HG02623 (cell line): Measurements from ENCODE around the gene CRIP3.

Source experiments
- ATAC-seq: cut with Tn5 transposase; IDR thresholded peaks from one replicate; pipeline ENCODE4 v1.9.1; 2021; ENCODE audit warnings: moderate library complexity; ENCODE audit not compliant: unreplicated experiment

The CRIP3 gene

DNA sequence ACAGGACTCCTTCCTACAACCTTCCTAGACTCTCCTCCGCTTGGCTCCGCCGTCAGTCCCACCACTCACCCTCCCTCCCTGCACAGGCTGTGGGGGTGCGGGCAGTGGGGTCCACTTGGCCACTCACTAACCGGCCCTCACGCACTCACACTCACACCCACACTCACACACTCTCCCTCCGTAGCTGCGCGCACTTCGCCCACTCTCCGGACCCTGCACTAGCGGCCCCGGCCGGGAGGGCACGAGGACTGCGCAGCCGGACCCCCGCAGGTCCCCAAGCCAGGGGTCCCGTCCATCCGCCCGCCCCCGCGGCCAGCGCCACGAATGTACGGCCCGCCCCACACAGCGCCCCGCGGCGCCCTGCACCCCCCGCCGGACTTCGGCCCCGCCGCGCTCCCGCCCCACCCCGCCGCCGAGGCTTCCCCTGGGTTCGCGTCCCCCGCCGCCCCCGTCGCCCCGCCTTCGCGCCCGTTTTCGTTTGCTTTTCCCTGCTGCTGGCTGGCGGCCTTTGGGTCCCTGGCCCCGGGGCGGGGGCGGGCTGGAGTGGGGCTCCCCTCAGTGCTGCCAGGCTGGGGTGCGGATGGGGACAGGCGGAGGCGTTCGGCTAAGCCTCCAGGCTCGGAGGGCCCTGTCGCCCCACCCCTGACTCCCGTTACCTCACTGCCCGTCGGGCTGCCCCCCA is 33.6 kb downstream of the CRIP3 start:
- no peak for ATAC-seq

DNA sequence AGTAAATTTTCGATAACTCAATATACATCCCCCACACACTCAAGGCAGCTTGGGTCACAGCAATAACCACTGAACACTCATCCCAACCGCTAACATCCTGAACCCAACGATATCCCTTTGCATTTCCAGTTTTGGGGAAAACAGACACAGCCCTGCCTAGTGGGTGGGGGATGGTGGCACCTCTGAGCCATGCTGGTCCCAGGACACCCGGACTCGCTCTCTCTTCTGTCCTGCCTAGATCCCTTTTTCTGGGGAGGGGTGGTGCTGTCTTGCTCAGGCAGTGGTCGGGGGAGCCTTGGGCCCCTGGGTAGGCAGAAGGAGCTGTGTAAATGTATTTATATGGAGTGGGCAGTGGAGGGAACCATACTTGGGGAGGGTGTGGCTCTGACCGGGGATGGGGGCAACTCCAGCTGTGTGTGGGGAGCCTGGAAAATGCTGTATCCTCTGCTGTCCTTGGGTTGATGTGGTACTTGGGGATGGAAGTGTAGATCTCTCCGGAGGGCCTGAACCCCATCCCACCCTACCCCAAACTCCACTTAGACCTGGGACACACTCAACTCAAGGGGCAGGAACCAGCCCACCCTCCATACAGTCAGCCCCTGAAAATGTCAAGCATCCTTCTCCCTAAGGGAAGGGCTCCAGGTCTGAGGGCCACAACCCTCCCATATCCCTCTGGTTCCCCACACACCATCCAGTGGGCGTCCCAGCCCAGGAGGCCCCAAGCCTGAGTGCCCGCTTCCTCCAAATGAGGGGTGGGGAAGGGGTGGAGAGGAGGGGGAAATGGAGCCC is 34.3 kb downstream of the CRIP3 start:
- ATAC-seq: no peak

DNA sequence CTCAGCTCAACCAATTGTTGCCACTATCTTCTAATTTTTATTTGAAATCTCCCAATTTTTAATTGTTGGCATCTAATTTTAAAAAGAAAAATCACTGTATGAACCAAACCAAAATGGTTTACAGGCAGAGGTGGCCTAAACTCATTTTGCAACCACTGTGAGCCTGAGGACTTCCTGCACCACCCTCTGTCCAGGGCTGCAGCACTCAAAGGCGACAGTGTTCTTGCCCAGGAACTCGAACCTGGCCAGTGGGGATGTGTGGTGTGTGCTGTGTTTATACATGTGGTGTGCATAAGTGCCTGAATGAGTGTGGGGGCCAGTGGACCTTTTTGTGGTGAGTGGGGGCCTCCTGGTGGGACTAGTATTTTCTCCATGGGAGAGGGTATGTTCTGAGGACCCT is 34.9 kb downstream of the CRIP3 start:
- no peak for ATAC-seq

DNA sequence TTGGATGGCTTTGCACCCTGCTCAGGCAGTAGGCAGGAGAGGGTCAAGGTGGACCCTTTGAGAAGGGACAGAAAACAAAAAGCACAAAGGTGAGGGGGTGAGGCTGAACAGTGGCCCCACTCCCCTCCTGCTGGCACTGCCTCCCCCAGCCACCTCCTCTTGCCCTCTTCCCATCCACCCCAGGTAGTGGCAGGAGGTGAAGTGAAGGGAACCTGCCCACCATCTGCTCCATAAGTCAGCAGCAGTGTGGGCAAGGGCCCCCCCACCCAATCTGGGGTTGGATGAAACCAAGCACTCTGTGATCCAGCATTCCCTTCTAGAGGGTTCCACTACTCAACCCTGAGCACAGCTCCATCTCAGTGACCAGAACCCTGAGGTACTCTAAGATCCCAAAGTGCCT is 36.7 kb downstream of the CRIP3 start:
- ATAC-seq: no peak

DNA sequence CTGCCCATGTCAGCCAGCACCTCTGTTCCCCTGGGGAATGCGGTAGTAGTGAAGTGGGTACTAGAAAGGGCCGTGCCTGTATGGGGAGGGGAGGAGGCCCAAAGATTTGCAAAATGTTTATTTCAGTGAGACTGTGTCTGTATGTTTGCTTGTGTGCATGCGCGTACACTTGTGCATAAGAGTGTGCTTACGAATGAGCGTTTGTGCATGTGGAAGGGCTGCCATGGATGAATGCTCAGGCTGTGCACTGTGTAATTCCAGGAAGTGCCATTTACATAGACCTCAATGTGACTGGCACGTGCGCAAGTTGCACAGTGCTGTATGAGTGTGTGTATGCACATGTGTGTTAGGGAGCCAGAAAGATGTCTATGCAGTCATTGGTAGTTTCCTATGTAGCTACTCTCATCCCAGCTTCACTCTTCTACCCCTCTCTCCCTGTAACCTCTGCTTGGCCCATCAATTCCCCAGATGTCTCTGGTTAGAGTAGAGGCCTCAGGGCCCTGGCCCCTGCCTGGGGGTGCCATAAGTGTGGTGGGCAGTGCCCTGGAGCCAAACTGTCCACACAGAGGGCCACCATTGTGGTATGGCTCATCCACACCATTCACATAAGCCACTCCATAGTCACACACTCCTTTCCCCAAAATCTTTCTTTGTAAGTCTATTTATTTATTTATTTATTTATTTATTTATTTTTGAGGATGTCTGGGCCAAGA is 37.4 kb downstream of the CRIP3 start:
- ATAC-seq: no peak

DNA sequence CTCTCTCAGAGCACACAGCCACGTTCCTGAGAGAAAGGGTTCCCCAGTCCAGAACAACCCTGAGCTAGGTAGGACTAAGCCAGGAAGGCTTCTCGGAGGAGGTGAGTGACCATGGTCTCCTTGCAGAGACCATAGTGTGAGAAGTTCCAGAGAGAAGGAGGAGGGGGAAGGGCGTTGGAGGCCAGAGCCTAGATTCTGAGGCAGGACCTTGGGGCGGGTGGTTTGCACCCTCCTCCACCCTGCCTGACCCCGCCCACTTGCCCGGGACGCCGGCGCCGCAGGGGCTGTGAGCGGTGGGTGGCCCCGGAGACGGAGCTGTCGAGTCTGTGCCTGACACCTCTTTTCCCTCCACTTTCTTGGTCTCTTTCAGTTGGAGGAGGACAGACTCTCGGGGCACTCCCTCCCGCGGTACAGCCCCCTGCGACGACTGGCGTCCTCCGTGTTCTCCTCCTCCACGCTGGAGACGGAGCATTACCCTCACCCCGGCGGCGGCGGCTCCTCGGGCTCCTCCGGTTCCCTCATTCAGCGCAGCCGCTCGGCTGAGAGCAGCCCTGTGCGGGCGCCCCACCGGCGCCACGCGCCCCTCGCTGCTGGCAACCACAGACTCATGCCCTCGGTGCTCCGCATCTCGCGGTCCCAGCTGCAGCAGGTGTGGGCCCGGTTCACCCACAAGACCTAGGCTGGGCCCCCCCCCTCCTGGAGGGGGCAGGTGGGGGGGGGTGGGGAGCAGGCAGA is 39.2 kb downstream of the CRIP3 start:
- ATAC-seq: no peak

DNA sequence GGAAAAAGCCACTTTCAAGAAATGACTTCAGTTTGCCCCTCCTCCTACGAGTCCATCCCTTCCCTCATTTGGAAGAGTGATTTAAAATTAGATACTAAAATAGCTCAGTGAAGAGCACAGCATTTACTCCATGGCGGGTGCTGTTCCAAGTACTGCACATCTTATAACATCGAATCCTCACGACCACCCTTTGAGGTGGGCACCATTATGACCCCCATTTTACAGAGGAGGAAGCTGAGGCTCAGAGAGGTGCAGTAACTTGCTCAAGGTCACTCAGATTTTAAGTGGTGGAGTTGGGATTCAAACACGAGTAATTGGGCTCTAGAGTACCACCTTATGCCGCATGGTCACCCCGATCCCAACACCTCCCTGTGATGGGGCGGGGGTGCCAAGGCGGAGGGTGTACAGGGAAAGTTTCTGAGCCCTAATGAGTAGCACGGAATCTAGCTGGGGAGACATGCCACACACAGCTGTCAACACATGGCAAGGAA is 39.8 kb downstream of the CRIP3 start:
- ATAC-seq: no peak

DNA sequence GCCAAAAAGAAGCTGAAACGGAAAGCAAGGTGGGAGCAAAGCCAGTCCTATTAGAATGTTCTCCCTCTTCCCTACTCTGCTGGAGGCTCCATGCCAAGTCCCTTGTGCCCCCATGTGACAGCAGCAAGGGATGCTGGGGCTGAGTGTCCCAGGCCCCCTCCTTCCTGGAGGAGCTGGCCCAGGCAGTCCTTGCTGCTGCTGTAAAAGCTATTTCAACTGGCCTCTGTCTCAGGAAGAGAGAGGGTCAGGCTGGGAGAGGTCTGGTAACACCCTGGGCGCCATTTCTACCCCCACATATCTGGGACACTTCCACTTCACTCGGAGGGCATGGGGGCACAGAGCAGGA is 40.3 kb downstream of the CRIP3 start:
- ATAC-seq: no peak

DNA sequence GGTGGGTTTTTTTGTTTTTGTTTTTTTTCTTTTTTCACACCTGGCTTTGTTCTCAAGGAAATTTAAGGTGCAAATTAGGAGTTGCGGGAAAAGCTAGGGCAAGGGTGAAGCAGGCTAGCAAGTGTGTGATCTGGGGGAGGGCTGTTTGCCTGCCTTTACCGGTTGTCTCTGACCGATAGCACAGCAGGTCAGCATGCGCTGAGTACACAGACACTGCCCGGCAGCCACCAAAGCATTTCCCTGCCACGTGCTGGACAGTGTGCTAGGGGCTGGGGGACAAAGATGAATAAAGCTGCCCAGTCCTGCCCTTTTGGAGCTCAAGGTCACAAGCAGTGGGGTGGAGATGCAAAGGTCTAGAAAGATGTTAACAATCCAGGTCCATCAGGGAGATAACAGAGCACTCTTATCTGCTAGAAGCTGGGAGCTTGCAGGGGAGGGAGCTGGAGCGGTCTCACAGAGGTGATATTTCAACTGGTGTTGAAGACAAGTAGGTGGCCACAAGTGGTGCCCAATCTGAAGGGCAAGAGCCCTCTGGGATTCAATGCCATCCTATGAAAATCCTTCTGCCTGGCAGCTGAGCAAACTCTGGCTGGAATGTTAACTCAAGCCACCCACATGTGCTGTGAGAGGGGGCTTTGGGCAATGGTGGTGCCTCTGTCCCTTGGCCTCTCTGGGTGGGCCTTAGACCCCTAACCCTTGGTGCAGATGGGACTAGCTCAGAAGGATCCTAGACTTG is 40.8 kb downstream of the CRIP3 start:
- ATAC-seq: no peak

DNA sequence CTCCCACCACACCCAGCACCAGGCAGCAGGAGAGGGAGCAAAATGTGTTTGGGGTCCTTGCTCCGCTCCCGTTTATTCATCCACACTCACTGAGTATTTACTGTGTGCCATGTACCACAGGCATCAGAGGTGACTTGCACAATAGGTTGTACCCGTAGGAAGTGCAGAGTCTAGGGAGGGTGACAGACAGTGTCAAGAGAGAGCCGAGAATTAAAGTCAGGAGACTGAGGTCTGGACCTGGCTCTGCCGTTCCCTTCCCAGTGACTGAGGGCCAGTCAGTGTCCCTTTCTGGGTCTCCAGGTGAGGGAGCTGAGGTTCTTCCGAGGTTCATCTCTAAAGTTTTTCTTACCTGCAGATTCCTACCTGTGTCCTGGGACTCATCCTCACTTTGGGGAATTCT is 43.1 kb downstream of the CRIP3 start:
- ATAC-seq: no peak

DNA sequence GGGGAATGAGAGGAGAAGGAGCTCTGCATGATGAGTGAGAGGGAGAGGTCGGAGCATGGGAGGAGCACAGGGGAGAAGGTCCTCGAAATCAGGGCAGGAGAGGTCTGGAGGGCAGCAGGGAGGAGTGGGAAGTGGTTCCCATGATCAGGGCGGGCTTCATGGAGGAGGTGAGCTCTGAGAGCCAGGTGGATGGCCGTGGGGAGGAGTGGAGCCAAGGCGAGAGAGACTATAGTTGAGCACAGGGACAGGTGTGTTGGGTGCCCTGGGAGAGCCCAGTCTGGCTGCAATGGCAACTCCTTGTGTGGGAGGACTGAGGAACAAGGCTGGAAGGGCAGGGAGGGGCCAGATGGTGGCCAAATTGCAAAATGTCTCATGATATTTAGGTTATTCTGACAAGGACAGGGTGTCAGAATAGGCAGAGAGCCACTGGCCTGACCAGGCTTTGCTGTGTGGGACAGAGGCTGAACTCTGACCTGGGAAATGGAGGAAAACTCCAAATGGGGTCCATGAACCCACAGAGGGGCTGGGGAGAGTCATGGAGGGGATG is 44.0 kb downstream of the CRIP3 start:
- no peak for ATAC-seq

DNA sequence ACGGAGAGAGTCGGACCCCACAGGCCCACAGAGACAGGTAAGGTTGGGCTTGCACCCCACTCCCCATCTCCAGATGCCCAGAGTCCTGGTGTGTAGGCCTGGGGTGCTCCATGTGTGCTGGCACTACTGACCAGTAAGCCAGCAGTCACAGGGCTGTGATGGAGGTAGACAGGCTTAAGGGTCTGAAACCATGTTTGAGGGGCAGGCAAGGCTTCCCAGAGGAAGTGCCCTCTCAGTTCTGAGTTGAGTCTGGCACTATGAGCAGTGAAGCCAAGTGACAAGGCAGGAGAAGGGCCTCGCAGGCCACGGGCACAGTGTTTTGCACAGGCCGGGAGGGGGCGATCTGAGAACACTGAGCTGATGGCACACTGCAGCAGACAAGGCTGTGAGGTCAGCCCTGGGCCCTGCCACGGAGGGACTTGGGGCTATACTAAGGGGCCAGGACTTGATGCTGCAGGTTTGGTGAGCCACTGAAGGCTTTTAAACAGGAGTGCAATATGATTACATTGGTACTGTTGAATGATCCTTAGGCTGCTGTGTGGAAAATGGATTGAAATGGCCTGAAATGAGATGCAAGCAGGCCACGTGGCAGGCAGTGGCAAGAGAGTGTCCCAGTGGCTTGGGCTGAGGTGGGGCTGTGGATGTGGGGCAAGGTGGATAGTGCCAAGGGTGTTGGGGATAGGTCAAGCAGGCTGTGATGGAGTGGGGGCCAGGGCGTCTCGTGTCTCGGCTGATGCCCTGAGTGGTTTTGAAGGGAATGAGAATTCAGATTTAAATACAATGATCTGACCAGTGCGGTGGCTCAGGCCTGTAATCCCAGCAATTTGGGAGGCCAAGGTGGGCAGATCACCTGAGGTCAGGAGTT is 45.1 kb downstream of the CRIP3 start:
- ATAC-seq: no peak

DNA sequence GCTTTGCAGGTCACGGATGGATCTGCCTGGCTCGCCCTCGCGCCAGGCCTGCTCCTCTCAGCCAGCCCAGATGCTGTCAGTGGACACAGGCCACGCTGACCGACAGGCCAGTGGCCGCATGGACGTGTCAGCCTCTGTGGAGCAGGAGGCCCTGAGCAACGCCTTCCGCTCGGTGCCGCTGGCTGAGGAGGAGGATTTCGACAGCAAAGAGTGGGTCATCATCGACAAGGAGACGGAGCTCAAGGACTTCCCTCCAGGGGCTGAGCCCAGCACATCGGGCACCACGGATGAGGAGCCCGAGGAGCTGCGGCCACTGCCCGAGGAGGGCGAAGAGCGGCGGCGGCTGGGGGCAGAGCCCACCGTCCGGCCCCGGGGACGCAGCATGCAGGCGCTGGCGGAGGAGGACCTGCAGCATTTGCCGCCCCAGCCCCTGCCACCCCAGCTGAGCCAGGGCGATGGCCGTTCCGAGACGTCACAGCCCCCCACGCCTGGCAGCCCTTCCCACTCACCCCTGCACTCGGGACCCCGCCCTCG is 45.8 kb downstream of the CRIP3 start:
- no peak for ATAC-seq

DNA sequence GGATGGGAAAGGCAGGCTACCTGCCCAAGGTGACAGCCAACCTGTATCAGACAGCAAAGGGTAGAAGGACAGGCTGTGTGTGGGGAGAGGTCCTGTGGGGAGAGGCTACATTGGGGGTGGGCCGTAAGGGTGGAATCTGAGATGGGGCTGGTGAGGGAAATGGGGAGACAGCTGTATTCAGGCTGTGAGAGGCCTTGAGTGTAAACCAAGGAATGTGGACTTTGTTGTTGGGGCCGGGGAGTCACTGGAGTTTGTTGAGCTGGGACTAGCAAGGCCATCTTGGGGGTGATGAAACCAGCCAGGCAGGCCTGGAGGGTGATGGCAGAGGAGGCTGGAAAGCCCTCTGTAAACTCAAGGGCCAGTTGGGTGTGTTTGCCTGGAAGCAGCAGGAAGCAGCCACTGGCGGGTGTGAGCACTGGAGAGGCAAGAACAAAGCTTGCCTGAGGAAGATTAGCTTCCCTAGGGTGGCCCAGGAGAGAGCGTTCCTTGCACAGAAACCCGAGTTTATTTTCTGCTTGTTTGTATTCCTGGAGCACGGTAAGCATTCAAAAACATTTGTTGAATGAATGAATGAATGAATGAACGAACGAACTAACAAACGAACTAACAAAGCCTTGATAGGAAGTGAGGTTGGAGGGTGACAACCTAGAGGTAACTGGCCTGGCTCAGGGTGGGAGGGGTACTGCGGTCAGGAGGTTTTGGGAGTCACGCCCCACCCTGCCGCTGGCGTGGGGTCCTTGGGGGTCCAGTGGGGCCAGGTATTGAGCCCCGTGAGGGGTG is 46.4 kb downstream of the CRIP3 start:
- ATAC-seq: no peak

DNA sequence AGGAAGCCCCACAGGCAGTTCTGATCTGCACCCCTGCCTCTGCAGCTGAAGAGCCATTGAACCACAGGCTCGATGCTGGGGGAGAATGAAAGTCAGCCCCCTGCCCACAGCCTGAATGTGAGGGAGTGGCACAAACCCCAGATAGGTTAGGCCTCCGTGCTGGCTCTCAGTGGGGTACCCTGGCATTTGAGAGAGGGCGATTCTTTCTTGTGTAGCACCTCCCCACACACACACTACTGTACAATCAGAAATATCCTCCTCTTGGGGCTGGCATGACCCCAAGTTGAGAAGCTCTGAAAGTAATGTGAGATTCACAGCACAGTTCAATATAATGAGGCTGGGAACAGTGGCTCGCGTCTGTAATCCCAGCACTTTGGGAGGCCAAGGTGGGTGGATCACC is 47.4 kb downstream of the CRIP3 start:
- no peak for ATAC-seq

DNA sequence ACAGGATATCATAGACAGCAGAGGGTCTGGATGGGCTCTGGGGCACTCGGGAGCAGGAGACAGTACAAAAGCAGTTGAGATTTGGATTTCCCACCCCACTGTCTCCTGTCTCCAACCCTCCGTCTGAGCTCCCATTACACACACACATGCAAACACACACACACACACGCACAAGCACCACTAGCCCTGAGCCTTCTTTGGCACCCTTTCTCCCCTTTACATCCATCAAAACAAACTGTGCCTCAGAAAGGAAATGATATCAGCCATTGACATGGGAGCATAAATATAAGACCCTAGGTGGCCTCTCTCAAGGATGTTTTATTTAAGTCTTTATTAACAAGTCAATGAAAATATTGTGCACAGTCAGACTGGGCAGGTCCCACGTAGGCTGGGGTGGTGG is 47.8 kb downstream of the CRIP3 start:
- no peak for ATAC-seq

DNA sequence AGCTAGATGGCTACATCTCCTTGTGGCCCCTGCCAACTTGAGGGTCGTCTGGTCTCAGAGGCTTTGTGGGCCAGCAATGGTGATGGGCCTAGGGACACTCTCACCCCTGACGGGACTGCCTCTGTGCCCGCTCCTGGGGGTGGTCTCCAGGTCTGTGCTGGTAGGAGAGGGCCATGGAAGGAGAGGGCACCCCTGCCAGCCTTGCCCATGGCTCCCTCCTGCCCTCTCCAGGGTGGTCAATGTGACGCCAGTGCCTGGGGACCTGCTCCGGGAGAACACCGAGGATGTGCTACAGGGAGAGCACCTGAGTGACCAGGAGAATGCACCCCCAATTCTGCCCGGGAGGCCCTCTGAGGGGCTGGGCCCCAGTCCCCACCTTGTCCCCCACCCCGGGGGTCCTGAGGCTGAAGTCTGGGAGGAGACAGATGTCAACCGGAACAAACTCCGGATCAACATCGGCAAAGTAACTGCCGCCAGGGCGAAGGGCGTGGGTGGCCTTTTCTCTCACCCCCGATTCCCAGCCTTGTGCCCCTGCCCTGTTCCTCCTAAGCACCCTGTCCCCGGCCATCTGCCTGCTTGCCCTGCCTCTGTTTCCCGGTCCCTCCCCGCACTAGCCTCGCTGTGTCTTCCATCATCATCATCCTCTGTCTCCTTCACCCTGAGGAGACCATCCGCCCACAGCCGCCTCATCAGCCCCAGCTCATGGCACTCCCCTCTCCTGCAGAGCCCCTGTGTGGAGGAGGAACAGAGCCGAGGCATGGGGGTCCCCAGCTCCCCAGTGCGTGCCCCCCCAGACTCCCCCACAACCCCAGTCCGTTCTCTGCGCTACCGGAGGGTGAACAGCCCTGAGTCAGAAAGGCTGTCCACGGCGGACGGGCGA is 49.6 kb downstream of the CRIP3 start:
- ATAC-seq: no peak
